ENCODE data around the gene TFDP1.

Gene TFDP1

DNA sequence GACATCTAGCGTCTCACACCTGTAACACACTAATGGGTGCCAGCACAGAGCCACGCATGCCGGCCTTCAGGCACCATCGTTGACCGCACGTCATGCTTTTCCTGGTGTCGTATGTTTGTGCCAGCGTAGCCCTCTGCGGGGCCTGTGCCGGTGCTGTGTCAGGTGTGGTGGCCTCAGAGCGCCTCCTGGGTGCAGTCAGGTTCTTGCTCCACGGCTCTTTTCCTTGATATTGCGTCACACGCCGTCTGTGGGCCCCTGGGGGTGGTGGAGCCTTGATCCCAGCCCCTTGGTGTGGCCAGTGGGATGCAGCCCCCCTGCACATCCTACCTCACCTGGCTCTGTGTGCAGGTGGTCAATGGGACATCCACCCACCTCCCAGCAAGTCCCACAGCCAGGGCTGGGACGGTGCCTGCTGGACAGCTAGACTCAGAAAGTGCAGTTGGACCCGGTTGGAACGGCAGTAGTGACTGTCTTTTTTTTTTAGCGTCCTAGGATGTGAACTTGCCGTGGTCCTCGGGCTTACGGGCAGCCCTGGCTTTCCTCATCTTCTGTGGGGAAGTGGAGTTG lies 24.5 kb downstream of the TFDP1 start:
- Histone ChIP-seq H3K36me3 (ENCODE audit: control insufficient read depth, insufficient read depth, low read length) (peaks cover 68% of the 10 kb centered on the region), H3K4me1 (ENCODE audit: control insufficient read depth, insufficient read depth, low read length) (no peaks in the 10 kb centered on the region), H3K9ac (ENCODE audit: low read length) (no peak overlapping the region)

DNA sequence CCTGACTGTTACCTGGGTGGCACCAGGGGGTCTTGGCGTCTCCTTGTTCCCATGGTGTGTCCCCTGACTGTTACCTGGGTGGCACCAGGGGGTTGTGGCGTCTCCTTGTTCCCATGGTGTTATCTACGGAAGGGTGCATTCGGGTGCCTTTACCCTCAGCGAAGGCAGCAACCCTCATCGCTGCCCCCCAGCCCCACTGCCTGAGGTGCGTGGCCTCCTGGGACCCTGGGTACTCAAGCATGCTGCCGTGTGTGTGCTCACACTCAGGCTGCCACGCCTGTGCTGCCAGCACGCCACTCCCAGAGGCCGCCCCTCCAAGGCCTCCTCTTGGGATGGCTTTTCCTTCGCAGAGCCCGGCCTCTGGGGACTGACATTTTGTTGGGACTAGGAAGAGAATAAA lies 25.1 kb downstream of the TFDP1 start:
- Histone ChIP-seq H3K9me3 (ENCODE audit: control insufficient read depth, insufficient read depth, low read depth, low read length) (no peaks in the 10 kb centered on the region), H3K4me3 (ENCODE audit: low read depth, low read length) (no peak overlapping the region), H3K36me3 (ENCODE audit: control insufficient read depth, insufficient read depth, low read length) (peaks cover 68% of the 10 kb centered on the region), H3K9ac (ENCODE audit: low read length) (no peak overlapping the region), H3K27me3 (ENCODE audit: control insufficient read depth, insufficient read depth, low read length) (no peaks in the 10 kb centered on the region), H3K4me1 (ENCODE audit: control insufficient read depth, insufficient read depth, low read length) (no peaks in the 10 kb centered on the region), H3K27ac (ENCODE audit: low read depth, low read length) (no peak overlapping the region)

More for the DNA sequence above, 24.5 kb downstream of the TFDP1 start:
- Histone ChIP-seq H3K9me3 (ENCODE audit: control insufficient read depth, insufficient read depth, low read depth, low read length) (no peaks in the 10 kb centered on the region), H3K27me3 (ENCODE audit: control insufficient read depth, insufficient read depth, low read length) (no peaks in the 10 kb centered on the region), H3K27ac (ENCODE audit: low read depth, low read length) (no peak overlapping the region), H3K4me3 (ENCODE audit: low read depth, low read length) (no peak overlapping the region)

DNA sequence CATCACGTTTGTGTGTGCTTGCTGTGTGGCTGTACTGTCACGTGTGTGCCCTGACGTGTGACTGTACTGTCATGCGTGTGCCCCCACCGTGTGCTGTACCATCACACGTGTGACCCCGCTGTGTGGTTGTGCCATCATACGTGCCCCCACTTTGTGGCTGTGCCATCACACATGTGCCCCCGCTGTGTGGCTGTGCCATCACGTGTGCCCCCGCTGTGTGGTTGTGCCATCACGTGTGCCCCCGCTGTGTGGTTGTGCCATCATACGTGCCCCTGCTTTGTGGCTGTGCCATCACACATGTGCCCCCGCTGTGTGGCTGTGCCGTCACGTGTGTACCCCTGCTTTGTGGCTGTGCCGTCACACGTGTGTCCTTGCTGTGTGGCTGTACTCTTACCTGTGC lies 25.7 kb downstream of the TFDP1 start:
- H3K27me3 ChIP-seq (ENCODE audit: control insufficient read depth, insufficient read depth, low read length), result no peaks in the 10 kb centered on the region
- no peak overlapping the region for H3K9ac ChIP-seq (ENCODE audit: low read length)
- peaks cover 68% of the 10 kb centered on the region for H3K36me3 ChIP-seq (ENCODE audit: control insufficient read depth, insufficient read depth, low read length)
- H3K4me3 ChIP-seq (ENCODE audit: low read depth, low read length), result no peak overlapping the region
- H3K4me1 ChIP-seq (ENCODE audit: control insufficient read depth, insufficient read depth, low read length), result no peaks in the 10 kb centered on the region
- no peak overlapping the region for H3K27ac ChIP-seq (ENCODE audit: low read depth, low read length)
- no peaks in the 10 kb centered on the region for H3K9me3 ChIP-seq (ENCODE audit: control insufficient read depth, insufficient read depth, low read depth, low read length)

DNA sequence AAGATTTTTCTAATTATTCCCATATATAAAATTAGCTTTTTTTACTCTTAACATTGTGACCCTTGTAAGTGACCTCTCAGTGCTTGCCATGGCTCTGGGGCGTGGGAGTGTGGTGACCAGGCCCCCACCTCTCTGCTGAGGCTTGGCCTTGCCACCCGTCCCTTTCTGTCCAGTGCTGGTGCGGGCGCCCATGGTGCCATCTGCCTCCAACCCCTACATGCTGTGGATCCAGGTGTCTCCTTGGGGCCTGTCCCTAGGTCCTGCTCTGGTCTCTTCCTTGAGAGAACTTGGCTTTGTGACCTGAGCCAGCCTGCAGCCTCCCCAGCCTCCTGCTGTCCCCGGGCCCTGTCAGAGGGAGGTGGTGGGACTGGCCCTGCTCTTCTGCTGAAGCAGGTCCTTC lies 27.4 kb downstream of the TFDP1 start:
- Histone ChIP-seq H3K27ac (ENCODE audit: low read depth, low read length) (no peak overlapping the region), H3K4me1 (ENCODE audit: control insufficient read depth, insufficient read depth, low read length) (peaks cover 10% of the 10 kb centered on the region), H3K9ac (ENCODE audit: low read length) (no peak overlapping the region), H3K4me3 (ENCODE audit: low read depth, low read length) (no peak overlapping the region), H3K27me3 (ENCODE audit: control insufficient read depth, insufficient read depth, low read length) (no peaks in the 10 kb centered on the region), H3K36me3 (ENCODE audit: control insufficient read depth, insufficient read depth, low read length) (peaks cover 59% of the 10 kb centered on the region), H3K9me3 (ENCODE audit: control insufficient read depth, insufficient read depth, low read depth, low read length) (no peaks in the 10 kb centered on the region)

DNA sequence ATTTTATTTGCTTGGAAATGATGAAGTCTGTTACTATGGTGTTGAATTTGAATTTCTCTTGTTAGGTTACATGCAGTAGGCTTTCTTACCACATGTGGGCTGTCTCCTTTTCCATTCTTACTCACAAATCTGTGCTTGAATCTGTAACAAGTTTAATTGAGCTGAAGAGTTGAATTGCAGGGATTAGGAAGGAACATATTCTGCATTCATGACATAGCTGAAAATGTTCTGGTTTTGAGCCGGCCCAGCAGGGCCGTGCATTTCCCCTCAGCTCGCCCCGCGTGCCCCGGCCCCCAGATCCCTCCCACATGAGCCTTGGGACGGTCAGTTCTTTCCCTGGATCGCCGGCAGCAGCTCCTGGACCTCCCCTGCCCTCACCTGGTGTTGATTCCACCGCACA lies 28.1 kb downstream of the TFDP1 start:
- Histone ChIP-seq H3K9me3 (ENCODE audit: control insufficient read depth, insufficient read depth, low read depth, low read length) (no peaks in the 10 kb centered on the region), H3K27ac (ENCODE audit: low read depth, low read length) (no peak overlapping the region), H3K9ac (ENCODE audit: low read length) (no peak overlapping the region), H3K4me3 (ENCODE audit: low read depth, low read length) (no peak overlapping the region), H3K4me1 (ENCODE audit: control insufficient read depth, insufficient read depth, low read length) (peaks cover 11% of the 10 kb centered on the region), H3K27me3 (ENCODE audit: control insufficient read depth, insufficient read depth, low read length) (no peaks in the 10 kb centered on the region), H3K36me3 (ENCODE audit: control insufficient read depth, insufficient read depth, low read length) (peaks cover 56% of the 10 kb centered on the region)

DNA sequence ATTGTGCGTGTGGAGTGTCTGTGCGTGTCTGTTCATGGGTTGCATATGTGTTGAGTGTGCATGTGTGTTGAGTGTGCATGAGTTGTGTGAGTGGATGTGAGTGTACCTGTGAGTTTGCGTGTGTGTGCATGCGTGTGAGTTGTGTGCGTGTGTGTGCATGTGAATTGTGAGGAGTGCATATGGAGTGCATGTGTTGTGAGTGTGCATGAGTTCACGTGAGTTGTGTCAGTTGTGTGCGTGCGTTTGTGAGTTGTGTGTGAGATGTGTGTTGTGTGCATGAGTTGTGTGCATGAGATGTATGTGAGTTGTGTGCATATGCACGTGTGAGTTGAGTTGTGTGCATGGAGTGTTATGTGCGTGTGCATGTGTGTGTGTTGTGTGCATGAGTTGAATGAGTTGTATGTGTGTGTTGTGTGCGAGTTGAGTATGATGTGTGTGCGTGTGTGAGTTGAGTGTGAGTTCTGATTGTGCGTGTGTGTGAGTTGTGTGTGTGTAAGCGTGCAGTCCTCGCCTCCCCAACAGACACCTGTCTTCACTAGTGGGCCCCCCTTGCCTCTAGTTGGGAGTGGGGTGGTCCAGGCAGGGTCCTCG lies 29.3 kb downstream of the TFDP1 start:
- H3K9ac ChIP-seq (ENCODE audit: low read length), result no peak overlapping the region
- H3K27me3 ChIP-seq (ENCODE audit: control insufficient read depth, insufficient read depth, low read length), result no peaks in the 10 kb centered on the region
- H3K4me1 ChIP-seq (ENCODE audit: control insufficient read depth, insufficient read depth, low read length), result peaks cover 11% of the 10 kb centered on the region
- no peaks in the 10 kb centered on the region for H3K9me3 ChIP-seq (ENCODE audit: control insufficient read depth, insufficient read depth, low read depth, low read length)
- no peak overlapping the region for H3K27ac ChIP-seq (ENCODE audit: low read depth, low read length)
- peaks cover 48% of the 10 kb centered on the region for H3K36me3 ChIP-seq (ENCODE audit: control insufficient read depth, insufficient read depth, low read length)
- H3K4me3 ChIP-seq (ENCODE audit: low read depth, low read length), result no peak overlapping the region

DNA sequence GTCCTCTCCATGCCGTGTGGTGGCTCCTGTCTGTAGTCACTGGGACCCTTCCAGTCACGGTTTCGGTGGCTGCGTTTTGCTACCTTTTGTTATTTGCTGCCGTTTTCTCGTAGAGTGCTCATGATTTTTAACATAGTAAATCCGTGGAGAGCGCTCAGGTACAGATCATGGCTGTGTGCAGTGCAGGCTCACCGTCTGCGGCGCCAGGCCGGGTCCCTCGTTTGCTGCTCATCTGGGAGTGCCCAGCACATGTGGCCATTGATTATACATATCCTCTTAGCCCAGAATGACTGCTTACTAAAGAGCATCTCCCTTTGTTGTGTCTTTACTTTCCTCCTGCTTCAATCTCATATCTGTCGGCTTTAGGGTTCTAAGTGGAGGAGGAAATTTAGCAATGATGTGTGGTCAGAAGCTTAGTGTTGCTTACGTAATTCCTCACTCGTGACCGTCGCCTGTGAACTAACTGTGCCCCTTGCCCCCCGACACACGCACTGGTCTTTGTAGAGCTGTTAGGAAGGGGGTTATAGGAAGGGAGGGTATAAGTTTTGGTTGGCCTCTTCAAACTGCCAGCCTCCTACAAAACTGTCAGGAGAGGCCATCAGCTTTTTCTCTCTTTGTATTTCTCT lies 31.8 kb downstream of the TFDP1 start:
- no peaks in the 10 kb centered on the region for H3K9me3 ChIP-seq (ENCODE audit: control insufficient read depth, insufficient read depth, low read depth, low read length)
- no peak overlapping the region for H3K9ac ChIP-seq (ENCODE audit: low read length)
- no peak overlapping the region for H3K4me3 ChIP-seq (ENCODE audit: low read depth, low read length)
- H3K27me3 ChIP-seq (ENCODE audit: control insufficient read depth, insufficient read depth, low read length), result no peaks in the 10 kb centered on the region
- peaks cover 30% of the 10 kb centered on the region for H3K36me3 ChIP-seq (ENCODE audit: control insufficient read depth, insufficient read depth, low read length)
- no peak overlapping the region for H3K27ac ChIP-seq (ENCODE audit: low read depth, low read length)
- peaks cover 11% of the 10 kb centered on the region for H3K4me1 ChIP-seq (ENCODE audit: control insufficient read depth, insufficient read depth, low read length)

DNA sequence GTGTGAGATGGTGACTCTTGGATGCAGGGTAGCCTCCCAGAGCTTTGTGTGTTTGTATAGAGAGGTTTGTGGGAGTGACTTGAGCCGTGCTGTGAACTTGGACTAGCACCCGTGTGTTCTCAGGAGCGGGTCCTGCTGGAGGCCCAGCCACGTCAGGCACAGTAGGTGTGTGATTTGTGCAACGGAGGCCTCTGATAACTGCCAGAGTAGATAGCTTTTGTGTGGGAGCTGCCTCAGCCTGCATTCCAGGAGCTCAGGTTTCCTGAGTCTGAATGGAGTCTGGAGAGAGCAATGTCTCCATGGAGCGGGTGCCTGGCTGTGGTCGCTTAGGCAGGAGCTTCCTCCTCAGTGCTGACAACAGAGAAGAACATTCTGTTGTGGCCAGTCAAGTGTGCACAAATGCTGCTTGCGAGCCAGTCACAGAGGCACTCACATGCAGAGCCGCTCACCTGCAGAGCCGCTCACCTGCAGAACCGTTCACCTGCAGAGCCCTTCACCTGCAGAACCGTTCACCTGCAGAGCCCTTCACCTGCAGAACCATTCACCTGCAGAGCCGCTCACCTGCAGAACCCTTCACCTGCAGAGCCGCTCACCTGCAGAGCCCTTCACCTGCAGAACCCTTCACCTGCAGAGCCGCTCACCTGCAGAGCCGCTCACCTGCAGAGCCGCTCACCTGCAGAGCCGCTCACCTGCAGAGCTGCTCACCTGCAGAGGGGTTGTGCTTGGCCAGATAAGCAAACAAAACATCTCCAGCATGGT lies 32.6 kb downstream of the TFDP1 start:
- no peak overlapping the region for H3K4me3 ChIP-seq (ENCODE audit: low read depth, low read length)
- no peaks in the 10 kb centered on the region for H3K27me3 ChIP-seq (ENCODE audit: control insufficient read depth, insufficient read depth, low read length)
- peaks cover 11% of the 10 kb centered on the region for H3K4me1 ChIP-seq (ENCODE audit: control insufficient read depth, insufficient read depth, low read length)
- H3K9ac ChIP-seq (ENCODE audit: low read length), result no peak overlapping the region
- H3K27ac ChIP-seq (ENCODE audit: low read depth, low read length), result no peak overlapping the region
- H3K36me3 ChIP-seq (ENCODE audit: control insufficient read depth, insufficient read depth, low read length), result peaks cover 24% of the 10 kb centered on the region
- no peaks in the 10 kb centered on the region for H3K9me3 ChIP-seq (ENCODE audit: control insufficient read depth, insufficient read depth, low read depth, low read length)

DNA sequence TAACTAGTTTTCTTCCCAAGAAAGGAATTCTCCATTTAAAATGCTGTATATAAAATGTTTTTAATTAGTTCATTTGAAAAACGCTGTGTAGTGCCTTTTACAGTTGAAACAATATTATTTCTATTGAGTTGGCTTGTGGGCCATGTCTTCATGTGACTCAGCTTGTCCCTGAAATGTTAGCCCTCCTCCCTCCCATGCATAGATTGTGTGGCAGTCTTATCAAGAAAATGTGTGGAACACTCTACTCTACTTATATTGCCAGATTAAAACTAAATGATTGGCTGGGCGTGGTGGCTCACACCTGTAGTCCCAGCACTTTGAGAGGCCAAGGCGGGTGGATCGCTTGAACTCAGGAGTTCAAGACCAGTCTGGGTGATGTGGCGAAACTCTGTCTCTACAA lies 33.4 kb downstream of the TFDP1 start:
- Histone ChIP-seq H3K9me3 (ENCODE audit: control insufficient read depth, insufficient read depth, low read depth, low read length) (no peaks in the 10 kb centered on the region), H3K27me3 (ENCODE audit: control insufficient read depth, insufficient read depth, low read length) (no peaks in the 10 kb centered on the region), H3K4me1 (ENCODE audit: control insufficient read depth, insufficient read depth, low read length) (peaks cover 11% of the 10 kb centered on the region), H3K36me3 (ENCODE audit: control insufficient read depth, insufficient read depth, low read length) (peaks cover 25% of the 10 kb centered on the region), H3K9ac (ENCODE audit: low read length) (no peak overlapping the region), H3K27ac (ENCODE audit: low read depth, low read length) (no peak overlapping the region), H3K4me3 (ENCODE audit: low read depth, low read length) (no peak overlapping the region)

DNA sequence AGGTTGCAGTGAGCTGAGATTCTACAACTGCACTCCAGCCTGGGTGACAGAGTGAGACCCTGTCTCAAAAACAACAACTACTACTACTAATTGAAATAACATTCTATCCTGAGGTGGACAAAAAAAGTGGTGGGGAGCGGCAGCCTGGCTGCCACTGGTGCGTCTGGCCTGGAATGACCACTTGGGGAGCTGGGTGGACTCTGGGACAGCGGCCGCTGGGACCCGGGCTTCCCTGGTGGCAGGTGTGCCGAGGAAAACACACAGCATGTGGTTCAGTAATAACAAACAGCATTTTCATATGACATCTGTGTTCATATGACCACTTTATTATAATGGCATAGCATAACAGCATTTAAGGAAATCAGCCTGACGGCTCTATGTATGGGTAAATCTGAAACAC lies 33.9 kb downstream of the TFDP1 start:
- no peaks in the 10 kb centered on the region for H3K27me3 ChIP-seq (ENCODE audit: control insufficient read depth, insufficient read depth, low read length)
- H3K36me3 ChIP-seq (ENCODE audit: control insufficient read depth, insufficient read depth, low read length), result peaks cover 27% of the 10 kb centered on the region
- no peaks in the 10 kb centered on the region for H3K9me3 ChIP-seq (ENCODE audit: control insufficient read depth, insufficient read depth, low read depth, low read length)
- H3K9ac ChIP-seq (ENCODE audit: low read length), result no peak overlapping the region
- peaks cover 11% of the 10 kb centered on the region for H3K4me1 ChIP-seq (ENCODE audit: control insufficient read depth, insufficient read depth, low read length)
- H3K27ac ChIP-seq (ENCODE audit: low read depth, low read length), result no peak overlapping the region
- no peak overlapping the region for H3K4me3 ChIP-seq (ENCODE audit: low read depth, low read length)

All from HUES6 (cell line).